Measurements from ENCODE around the gene FAT2.

The FAT2 gene

DNA sequence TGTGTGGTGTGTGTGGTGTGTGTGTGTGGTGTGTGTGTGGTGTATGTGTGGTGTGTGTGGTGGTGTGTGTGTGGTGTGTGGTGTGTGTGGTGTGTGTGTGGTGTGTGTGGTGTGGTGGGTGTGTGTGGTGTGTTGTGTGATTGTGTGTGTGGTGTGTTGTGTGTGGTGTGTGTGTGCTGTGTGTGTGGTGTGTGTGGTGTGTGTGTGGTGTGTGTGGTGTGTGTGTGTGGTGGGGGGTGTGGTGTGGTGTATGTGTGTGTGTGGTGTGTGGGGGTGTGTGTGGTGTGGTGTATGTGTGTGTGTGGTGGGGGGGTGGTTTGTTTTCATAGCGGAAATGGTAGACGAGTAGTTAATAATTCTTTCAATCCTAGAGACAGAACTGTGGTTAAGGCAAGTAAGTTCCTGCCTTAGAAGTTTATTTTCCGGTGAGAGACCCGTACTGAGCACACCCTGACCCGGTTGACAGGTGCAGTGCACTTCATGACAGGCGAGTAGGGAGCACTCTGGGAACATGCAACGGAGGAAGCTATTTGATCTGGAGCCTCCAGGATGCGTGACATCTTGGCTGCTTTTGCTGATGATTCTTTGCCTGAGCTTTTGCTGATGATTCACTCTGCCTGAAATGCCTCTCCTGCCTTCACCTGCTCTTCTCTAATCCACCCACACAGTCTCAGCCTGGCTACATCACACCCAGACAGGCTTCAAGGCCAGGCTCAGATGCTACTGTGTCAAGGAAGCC is 21.7 kb upstream of the FAT2 start:
- Histone ChIP-seq H3K4ac (ENCODE audit: low read depth, low read length) (no peak overlapping the region), H3K27me3 (ENCODE audit: insufficient read depth, low read length) (no peaks in the 10 kb centered on the region), H3K9ac (ENCODE audit: low read length) (no peak overlapping the region), H4K91ac (ENCODE audit: low read depth, low read length) (peak overlapping the region; percentile 22), H3K79me1 (ENCODE audit: low read length) (peaks cover 4% of the 10 kb centered on the region), H3K23ac (ENCODE audit: low read length) (no peak overlapping the region), H3K14ac (ENCODE audit: low read length) (peak overlapping the region; percentile 20), H3K4me2 (ENCODE audit: low read length) (no peak overlapping the region), H2AFZ (ENCODE audit: insufficient read depth, low read length, poor library complexity) (no peak overlapping the region), H2BK120ac (ENCODE audit: insufficient read depth, low read length, poor library complexity) (no peak overlapping the region), H2BK12ac (ENCODE audit: low read length) (no peak overlapping the region), H2AK5ac (ENCODE audit: low read length) (peak overlapping the region; percentile 15), H3K36me3 (ENCODE audit: control insufficient read depth in 1 of 2, insufficient read depth in 2 of 2, low read length in 2 of 2) (no peaks in the 10 kb centered on the region), H2BK5ac (ENCODE audit: low read depth, low read length, poor library complexity) (no peak overlapping the region), H4K8ac (ENCODE audit: low read depth, low read length) (no peak overlapping the region), H4K12ac (ENCODE audit: low read depth, low read length) (no peak overlapping the region), H3K9me3 (ENCODE audit: insufficient read depth, low read depth, low read length) (no peaks in the 10 kb centered on the region), H3K27ac (ENCODE audit: low read depth, low read length) (no peak overlapping the region), H3K4me1 (ENCODE audit: control insufficient read depth in 1 of 2, insufficient read depth in 2 of 2, low read length in 2 of 2) (peaks cover 9 to 25% of the 10 kb centered on the region in 2 experiments), H3K79me2 (ENCODE audit: control insufficient read depth, insufficient read depth, low read length, poor library complexity) (peaks cover 3% of the 10 kb centered on the region), H3K18ac (ENCODE audit: low read length) (peak overlapping the region; percentile 34), H3K4me3 (ENCODE audit: low read depth, low read length) (peak overlapping the region; percentile 58)
- DNase-seq: peak; percentile 70 to 81
- WGBS (ENCODE audit: extremely low coverage, insufficient coverage, insufficient read length): 100% methylated on average over 1 of the region's 8 CpGs

DNA sequence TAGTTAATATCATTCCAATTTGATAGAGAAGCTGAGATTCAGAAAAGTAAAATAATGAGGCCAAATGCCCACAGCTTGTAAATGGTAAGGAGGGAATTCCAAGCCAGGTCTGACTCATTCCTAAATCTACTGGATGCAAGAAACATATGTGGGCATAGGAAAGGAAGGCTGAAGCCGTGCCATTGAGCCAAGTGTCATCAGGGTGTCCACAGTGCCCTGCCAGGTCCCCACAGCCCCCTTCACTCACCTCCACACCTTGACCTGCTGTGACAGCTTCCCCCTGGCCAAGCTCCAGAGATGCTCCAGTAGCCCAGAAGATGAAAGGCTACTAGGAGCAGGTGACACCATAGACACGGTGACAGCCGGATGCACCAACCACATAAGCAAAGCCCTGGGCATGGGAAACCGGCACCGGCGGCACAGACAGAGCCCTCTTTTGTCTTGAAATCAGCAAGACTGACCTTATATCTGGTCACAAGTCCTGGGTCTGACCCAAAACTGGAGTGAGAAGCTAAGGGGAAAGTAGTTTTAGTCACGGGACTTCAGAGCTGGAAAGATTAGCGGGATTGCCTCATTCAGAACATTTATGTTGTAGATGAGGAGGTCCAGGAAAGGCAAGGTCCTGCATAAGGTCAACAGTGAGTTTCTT is 20.1 kb upstream of the FAT2 start:
- Histone ChIP-seq H3K4me3 (ENCODE audit: low read depth, low read length) (no peak overlapping the region), H2BK12ac (ENCODE audit: low read length) (no peak overlapping the region), H3K4ac (ENCODE audit: low read depth, low read length) (no peak overlapping the region), H3K4me2 (ENCODE audit: low read length) (no peak overlapping the region), H4K8ac (ENCODE audit: low read depth, low read length) (no peak overlapping the region), H3K36me3 (ENCODE audit: control insufficient read depth in 1 of 2, insufficient read depth in 2 of 2, low read length in 2 of 2) (no peaks in the 10 kb centered on the region), H3K79me2 (ENCODE audit: control insufficient read depth, insufficient read depth, low read length, poor library complexity) (peaks cover 3% of the 10 kb centered on the region), H3K79me1 (ENCODE audit: low read length) (peaks cover 4% of the 10 kb centered on the region), H4K12ac (ENCODE audit: low read depth, low read length) (no peak overlapping the region), H2BK5ac (ENCODE audit: low read depth, low read length, poor library complexity) (no peak overlapping the region), H3K9me3 (ENCODE audit: insufficient read depth, low read depth, low read length) (no peaks in the 10 kb centered on the region), H3K27me3 (ENCODE audit: insufficient read depth, low read length) (no peaks in the 10 kb centered on the region), H3K9ac (ENCODE audit: low read length) (no peak overlapping the region), H3K4me1 (ENCODE audit: control insufficient read depth in 1 of 2, insufficient read depth in 2 of 2, low read length in 2 of 2) (peaks cover 9 to 25% of the 10 kb centered on the region in 2 experiments), H4K91ac (ENCODE audit: low read depth, low read length) (no peak overlapping the region), H2AFZ (ENCODE audit: insufficient read depth, low read length, poor library complexity) (no peak overlapping the region), H3K18ac (ENCODE audit: low read length) (no peak overlapping the region), H3K27ac (ENCODE audit: low read depth, low read length) (no peak overlapping the region), H3K23ac (ENCODE audit: low read length) (no peak overlapping the region), H2BK120ac (ENCODE audit: insufficient read depth, low read length, poor library complexity) (no peak overlapping the region), H3K14ac (ENCODE audit: low read length) (no peak overlapping the region), H2AK5ac (ENCODE audit: low read length) (no peak overlapping the region)
- peak in 1 of 2 donors; percentile 60 for DNase-seq
- no CpG with 5 or more reads among the region's 8 CpGs for WGBS (ENCODE audit: extremely low coverage, insufficient coverage, insufficient read length)

- Histone ChIP-seq H4K12ac (ENCODE audit: low read depth, low read length) (no peak overlapping the region), H2BK120ac (ENCODE audit: insufficient read depth, low read length, poor library complexity) (no peak overlapping the region), H3K18ac (ENCODE audit: low read length) (no peak overlapping the region), H3K79me2 (ENCODE audit: control insufficient read depth, insufficient read depth, low read length, poor library complexity) (no peaks in the 10 kb centered on the region), H3K4me1 (ENCODE audit: control insufficient read depth in 1 of 2, insufficient read depth in 2 of 2, low read length in 2 of 2) (peaks cover 0 to 6% of the 10 kb centered on the region in 2 experiments), H2BK12ac (ENCODE audit: low read length) (no peak overlapping the region), H3K23ac (ENCODE audit: low read length) (no peak overlapping the region), H3K36me3 (ENCODE audit: control insufficient read depth in 1 of 2, insufficient read depth in 2 of 2, low read length in 2 of 2) (no peaks in the 10 kb centered on the region), H3K9ac (ENCODE audit: low read length) (no peak overlapping the region), H3K4ac (ENCODE audit: low read depth, low read length) (no peak overlapping the region), H2BK5ac (ENCODE audit: low read depth, low read length, poor library complexity) (no peak overlapping the region), H3K4me2 (ENCODE audit: low read length) (no peak overlapping the region), H3K79me1 (ENCODE audit: low read length) (no peaks in the 10 kb centered on the region), H3K27ac (ENCODE audit: low read depth, low read length) (no peak overlapping the region), H3K14ac (ENCODE audit: low read length) (no peak overlapping the region), H2AK5ac (ENCODE audit: low read length) (no peak overlapping the region), H4K91ac (ENCODE audit: low read depth, low read length) (no peak overlapping the region), H3K4me3 (ENCODE audit: low read depth, low read length) (no peak overlapping the region), H4K8ac (ENCODE audit: low read depth, low read length) (no peak overlapping the region), H3K9me3 (ENCODE audit: insufficient read depth, low read depth, low read length) (no peaks in the 10 kb centered on the region), H3K27me3 (ENCODE audit: insufficient read depth, low read length) (no peaks in the 10 kb centered on the region), H2AFZ (ENCODE audit: insufficient read depth, low read length, poor library complexity) (no peak overlapping the region)
- DNase-seq: no peak
Observed at GRCh38 chr5:151608522-151608921, 17.4 kb upstream of the FAT2 start.

DNA sequence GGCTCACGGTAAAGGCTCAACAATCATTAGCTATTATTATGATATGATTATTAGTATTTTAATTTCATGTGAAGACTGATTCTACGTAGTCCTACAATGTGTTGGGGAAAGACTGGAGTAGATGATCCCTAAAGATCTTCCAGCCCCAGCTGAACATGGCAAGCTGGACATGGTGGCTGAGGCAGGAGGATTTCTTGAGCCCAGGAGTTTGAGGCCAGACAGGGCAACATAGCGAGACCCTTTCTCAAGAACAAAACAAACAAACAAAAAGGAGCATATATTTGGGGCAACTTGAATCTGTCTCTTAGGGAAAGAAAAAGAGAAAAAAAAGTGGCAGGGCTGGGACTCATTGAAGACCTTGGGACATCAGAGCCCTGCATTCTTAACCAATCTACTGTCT is 16.2 kb upstream of the FAT2 start:
- no peaks in the 10 kb centered on the region for H3K27me3 ChIP-seq (ENCODE audit: insufficient read depth, low read length)
- H3K9ac ChIP-seq (ENCODE audit: low read length): no peak overlapping the region

More for the DNA sequence above, 16.2 kb upstream of the FAT2 start:
- Histone ChIP-seq H3K9me3 (ENCODE audit: insufficient read depth, low read depth, low read length) (no peaks in the 10 kb centered on the region), H3K4me2 (ENCODE audit: low read length) (no peak overlapping the region), H3K14ac (ENCODE audit: low read length) (no peak overlapping the region), H3K18ac (ENCODE audit: low read length) (no peak overlapping the region), H3K79me1 (ENCODE audit: low read length) (no peaks in the 10 kb centered on the region), H3K4ac (ENCODE audit: low read depth, low read length) (no peak overlapping the region), H4K12ac (ENCODE audit: low read depth, low read length) (no peak overlapping the region), H3K4me1 (ENCODE audit: control insufficient read depth in 1 of 2, insufficient read depth in 2 of 2, low read length in 2 of 2) (no peaks in the 10 kb centered on the region), H2BK5ac (ENCODE audit: low read depth, low read length, poor library complexity) (no peak overlapping the region), H2BK12ac (ENCODE audit: low read length) (no peak overlapping the region), H4K8ac (ENCODE audit: low read depth, low read length) (no peak overlapping the region), H2AFZ (ENCODE audit: insufficient read depth, low read length, poor library complexity) (no peak overlapping the region), H4K91ac (ENCODE audit: low read depth, low read length) (no peak overlapping the region), H3K36me3 (ENCODE audit: control insufficient read depth in 1 of 2, insufficient read depth in 2 of 2, low read length in 2 of 2) (no peaks in the 10 kb centered on the region), H2AK5ac (ENCODE audit: low read length) (no peak overlapping the region), H3K4me3 (ENCODE audit: low read depth, low read length) (no peak overlapping the region), H2BK120ac (ENCODE audit: insufficient read depth, low read length, poor library complexity) (no peak overlapping the region), H3K27ac (ENCODE audit: low read depth, low read length) (no peak overlapping the region), H3K23ac (ENCODE audit: low read length) (no peak overlapping the region), H3K79me2 (ENCODE audit: control insufficient read depth, insufficient read depth, low read length, poor library complexity) (no peaks in the 10 kb centered on the region)
- WGBS (ENCODE audit: extremely low coverage, insufficient coverage, insufficient read length): no CpG with 5 or more reads among the region's 3 CpGs
- no peak for DNase-seq

All from trophoblast cell (in vitro differentiated cells and primary cell).